ENCODE results near the gene AGA.

- TF ChIP-seq CEBPB (IDR thresholded peaks at IDR 0.05; ENCODE audit: borderline replicate concordance in 1 of 2, low read depth in 2 of 2, low read length in 2 of 2), result no peak
- TF ChIP-seq MXI1 (IDR thresholded peaks at IDR 0.05; ENCODE audit: low read depth, low read length), result no peak
- TF ChIP-seq BRCA1 (IDR thresholded peaks at IDR 0.05; ENCODE audit: low read depth, low read length), result no peak
- no peak for TF ChIP-seq JUNB (IDR thresholded peaks at IDR 0.05)
- no peak for TF ChIP-seq TCF3 (IDR thresholded peaks at IDR 0.05; ENCODE audit: borderline replicate concordance, insufficient read depth, low read depth, low read length)
Observed at GRCh38 chr4:177482367-177482766, 40.1 kb upstream of the AGA start.
